Kidney (tissue), 14 donors: ENCODE data around the gene AFG3L2. TPM values are rescaled to one million over a fixed set of nuclear protein-coding genes. Genes with fewer than 3 reads are reported as not detected.

Experiments used
- DNase-seq, 5 donors: peaks; one replicate each; pipeline ENCODE4 v3.0.0-alpha.2; 2013 to 2020
- FAIRE-seq: peaks from 2 replicates; lab custom pipeline; 2012; peaks lifted over from hg19 to GRCh38; lab: Jason Lieb, UNC
- H3K27ac ChIP-seq, 2 donors: one replicate each; pipeline ENCODE4 v1.7.0; 2013; ENCODE audit warnings: low read depth in 2 of 2, low read length in 2 of 2, inconsistent platforms in 1 of 2
- H3K27me3 ChIP-seq: one replicate; pipeline ENCODE4 v1.7.1; 2013; ENCODE audit warnings: low read length, inconsistent platforms; ENCODE audit not compliant: control insufficient read depth, insufficient read depth
- H3K36me3 ChIP-seq, 3 donors: one replicate each; pipeline versions ENCODE4 v1.7.0 to v1.7.1; 2013; ENCODE audit warnings: low read length in 3 of 3, control low read depth in 1 of 3, inconsistent platforms in 1 of 3; ENCODE audit not compliant: insufficient read depth in 3 of 3, control insufficient read depth in 2 of 3
- H3K4me1 ChIP-seq, 3 donors: one replicate each; pipeline versions ENCODE4 v1.7.0 to v1.7.1; 2013; ENCODE audit warnings: low read length in 3 of 3, inconsistent platforms in 1 of 3, low read depth in 1 of 3; ENCODE audit not compliant: control insufficient read depth in 2 of 3, insufficient read depth in 2 of 3
- H3K4me3 ChIP-seq, 3 donors: one replicate each; pipeline versions ENCODE4 v1.7.0 to v1.8.1; 2013; ENCODE audit warnings: low read length in 3 of 3, control low read depth in 1 of 3, inconsistent platforms in 1 of 3
- H3K9ac ChIP-seq, 3 donors: one replicate each; pipeline versions ENCODE4 v1.7.0 to v1.7.1; 2013; ENCODE audit warnings: low read length in 3 of 3, control low read depth in 1 of 3, inconsistent platforms in 1 of 3
- H3K9me3 ChIP-seq, 3 donors: one replicate each; pipeline versions ENCODE4 v1.7.0 to v1.7.1; 2013; ENCODE audit warnings: low read length in 3 of 3, control low read depth in 1 of 3, inconsistent platforms in 1 of 3; ENCODE audit not compliant: control insufficient read depth in 2 of 3, insufficient read depth in 1 of 3
- intact Hi-C: fragments of 100-400 bp; cut with DNase I; formaldehyde crosslinking; loops from one replicate; pipeline ENCODE4 v1.11.1; 2022
- polyA plus RNA-seq: library from polyadenylated mRNA; stranded (reverse); fragments of 350-450 nt; fragmentation: Illumina TruSeq; extraction: RNeasy Lipid Tissue Mini Kit (QIAGEN cat#74804); gene quantifications from one replicate; pipeline ENCODE4 v1.2.3, GENCODE V29; 2014; ENCODE audit warnings: low read depth, low replicate concordance; ENCODE audit not compliant: insufficient read depth
- total RNA-seq: library from RNA; stranded (reverse); fragmentation: NEBNext Ultra II Directional; extraction: Animal tissue kit (Norgen Biotek cat#: 25700); gene quantifications from one replicate; pipeline ENCODE4 v1.2.1, GENCODE V29; 2021
- TF ChIP-seq, protein P1 (sequence below): IDR thresholded peaks from 3 replicates; pipeline ENCODE4 v1.5.1; 2012; ENCODE audit warnings: mild to moderate bottlenecking, moderate library complexity, borderline replicate concordance; ENCODE audit not compliant: insufficient read depth; ENCODE audit errors: extremely low read depth
- donor health status: control.
- donor health status: control.
- donor health status: control.
- donor health status: control.
- donor health status: control.
- donor health status: DM: yes; HTN: yes; CAD: no.
- donor health status: Normal renal cell carcinoma (clear cell type).

Gene AFG3L2
- total and polyA plus RNA-seq, 2 donors from 2014 or later, result 55.9 to 62.7 TPM

DNA sequence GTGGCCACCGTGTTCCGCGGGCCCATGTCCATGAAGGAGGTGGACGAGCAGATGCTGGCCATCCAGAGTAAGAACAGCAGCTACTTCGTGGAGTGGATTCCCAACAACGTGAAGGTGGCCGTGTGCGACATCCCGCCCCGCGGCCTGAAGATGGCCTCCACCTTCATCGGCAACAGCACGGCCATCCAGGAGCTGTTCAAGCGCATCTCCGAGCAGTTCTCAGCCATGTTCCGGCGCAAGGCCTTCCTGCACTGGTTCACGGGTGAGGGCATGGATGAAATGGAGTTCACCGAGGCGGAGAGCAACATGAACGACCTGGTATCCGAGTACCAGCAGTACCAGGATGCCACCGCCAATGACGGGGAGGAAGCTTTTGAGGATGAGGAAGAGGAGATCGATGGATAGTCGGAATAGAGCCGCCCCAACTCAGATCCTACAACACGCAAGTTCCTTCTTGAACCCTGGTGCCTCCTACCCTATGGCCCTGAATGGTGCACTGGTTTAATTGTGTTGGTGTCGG lies 51.2 kb downstream of the AFG3L2 start:
- intact Hi-C loops, result no loop called here
- Histone ChIP-seq H3K4me3 (no peak overlapping the region), H3K9ac (no peak overlapping the region), H3K27me3 (no peaks in the 10 kb centered on the region), H3K27ac (no peak overlapping the region), H3K36me3 (peaks cover 4 to 43% (median 39%) of the 10 kb centered on the region in 3 donors), H3K9me3 (no peaks in the 10 kb centered on the region), H3K4me1 (peaks cover 0 to 4% (median 1%) of the 10 kb centered on the region in 3 donors)
- FAIRE-seq (no peak), DNase-seq (peak in 1 of 5 donors; percentile 22)
- TF ChIP-seq, protein P1, sequence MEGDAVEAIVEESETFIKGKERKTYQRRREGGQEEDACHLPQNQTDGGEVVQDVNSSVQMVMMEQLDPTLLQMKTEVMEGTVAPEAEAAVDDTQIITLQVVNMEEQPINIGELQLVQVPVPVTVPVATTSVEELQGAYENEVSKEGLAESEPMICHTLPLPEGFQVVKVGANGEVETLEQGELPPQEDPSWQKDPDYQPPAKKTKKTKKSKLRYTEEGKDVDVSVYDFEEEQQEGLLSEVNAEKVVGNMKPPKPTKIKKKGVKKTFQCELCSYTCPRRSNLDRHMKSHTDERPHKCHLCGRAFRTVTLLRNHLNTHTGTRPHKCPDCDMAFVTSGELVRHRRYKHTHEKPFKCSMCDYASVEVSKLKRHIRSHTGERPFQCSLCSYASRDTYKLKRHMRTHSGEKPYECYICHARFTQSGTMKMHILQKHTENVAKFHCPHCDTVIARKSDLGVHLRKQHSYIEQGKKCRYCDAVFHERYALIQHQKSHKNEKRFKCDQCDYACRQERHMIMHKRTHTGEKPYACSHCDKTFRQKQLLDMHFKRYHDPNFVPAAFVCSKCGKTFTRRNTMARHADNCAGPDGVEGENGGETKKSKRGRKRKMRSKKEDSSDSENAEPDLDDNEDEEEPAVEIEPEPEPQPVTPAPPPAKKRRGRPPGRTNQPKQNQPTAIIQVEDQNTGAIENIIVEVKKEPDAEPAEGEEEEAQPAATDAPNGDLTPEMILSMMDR, result no peak

DNA sequence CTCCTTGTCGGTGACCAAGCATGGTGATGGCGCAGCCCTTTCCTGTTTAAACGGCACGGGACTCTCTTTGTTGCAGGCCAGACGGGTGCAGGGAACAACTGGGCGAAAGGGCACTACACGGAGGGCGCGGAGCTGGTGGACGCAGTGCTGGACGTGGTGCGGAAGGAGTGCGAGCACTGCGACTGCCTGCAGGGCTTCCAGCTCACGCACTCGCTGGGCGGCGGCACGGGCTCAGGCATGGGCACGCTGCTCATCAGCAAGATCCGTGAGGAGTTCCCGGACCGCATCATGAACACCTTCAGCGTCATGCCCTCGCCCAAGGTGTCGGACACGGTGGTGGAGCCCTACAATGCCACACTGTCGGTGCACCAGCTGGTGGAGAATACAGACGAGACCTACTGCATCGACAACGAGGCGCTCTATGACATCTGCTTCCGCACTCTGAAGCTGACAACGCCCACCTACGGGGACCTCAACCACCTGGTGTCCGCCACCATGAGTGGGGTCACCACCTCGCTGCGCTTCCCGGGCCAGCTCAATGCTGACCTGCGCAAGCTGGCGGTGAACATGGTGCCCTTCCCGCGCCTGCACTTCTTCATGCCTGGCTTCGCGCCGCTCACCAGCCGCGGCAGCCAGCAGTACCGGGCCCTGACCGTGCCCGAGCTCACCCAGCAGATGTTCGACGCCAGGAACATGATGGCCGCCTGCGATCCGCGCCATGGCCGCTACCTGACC lies 51.9 kb downstream of the AFG3L2 start:
- no peak overlapping the region for H3K27ac ChIP-seq
- H3K4me3 ChIP-seq, result no peak overlapping the region
- H3K4me1 ChIP-seq, result peaks cover 0 to 3% (median 0%) of the 10 kb centered on the region in 3 donors
- no peak overlapping the region for H3K9ac ChIP-seq
- H3K27me3 ChIP-seq, result no peaks in the 10 kb centered on the region
- DNase-seq, result peak in 1 of 5 donors; percentile 32
- intact Hi-C loops, result no loop called here
- H3K9me3 ChIP-seq, result no peaks in the 10 kb centered on the region
- peaks cover 4 to 48% (median 39%) of the 10 kb centered on the region in 3 donors for H3K36me3 ChIP-seq
- FAIRE-seq, result no peak
- TF ChIP-seq, protein P1, result no peak

DNA sequence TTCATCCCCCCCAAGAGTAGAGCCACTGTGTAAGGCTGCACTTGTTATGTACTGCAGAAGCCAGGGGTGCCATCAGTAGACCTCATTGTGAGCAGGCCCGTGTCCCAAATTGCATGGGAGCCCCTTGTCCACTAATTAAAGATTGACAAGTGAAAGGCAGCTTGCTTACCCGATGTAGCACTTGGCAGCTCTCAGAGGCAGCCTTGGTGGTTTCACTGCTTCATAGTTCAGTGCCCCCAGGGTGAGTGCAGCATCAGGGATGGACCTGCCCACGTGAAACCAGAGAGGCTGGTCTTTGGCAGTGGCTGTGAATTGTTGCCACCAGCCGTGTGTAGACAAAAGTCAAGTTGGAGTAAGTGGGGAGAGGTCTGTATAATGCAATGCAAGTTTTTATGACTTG lies 55.7 kb downstream of the AFG3L2 start:
- Histone ChIP-seq H3K4me3 (no peak overlapping the region), H3K27me3 (no peaks in the 10 kb centered on the region), H3K9me3 (no peaks in the 10 kb centered on the region), H3K36me3 (peaks cover 3 to 26% (median 15%) of the 10 kb centered on the region in 3 donors), H3K9ac (no peak overlapping the region), H3K4me1 (no peaks in the 10 kb centered on the region), H3K27ac (no peak overlapping the region)
- intact Hi-C loops, result no loop called here
- DNase-seq (peak in 3 of 5 donors; percentile 50 to 67 (median 64)), FAIRE-seq (no peak)
- TF ChIP-seq, protein P1, result no peak
